Neuron (in vitro differentiated cells): Measurements from ENCODE around the gene CDON.

Experiments used
- H2AFZ ChIP-seq: one replicate; pipeline ENCODE4 v1.6.1; 2013; ENCODE audit warnings: low read depth, mild to moderate bottlenecking, inconsistent platforms, low read length, moderate library complexity
- H3K27me3 ChIP-seq: one replicate; pipeline ENCODE4 v1.6.1; 2013; ENCODE audit warnings: low read length; ENCODE audit not compliant: insufficient read depth
- H3K36me3 ChIP-seq: one replicate; pipeline ENCODE4 v1.6.1; 2013; ENCODE audit warnings: low read length; ENCODE audit not compliant: insufficient read depth
- H3K4me1 ChIP-seq: one replicate; pipeline ENCODE4 v1.6.1; 2013; ENCODE audit warnings: low read length; ENCODE audit not compliant: insufficient read depth
- H3K4me3 ChIP-seq: 2 replicates; pipeline ENCODE4 v1.5.1; 2013; ENCODE audit warnings: mild to moderate bottlenecking, low read length, moderate library complexity
- H3K9me3 ChIP-seq: one replicate; pipeline ENCODE4 v1.6.1; 2013; ENCODE audit warnings: low read length

Gene CDON

DNA sequence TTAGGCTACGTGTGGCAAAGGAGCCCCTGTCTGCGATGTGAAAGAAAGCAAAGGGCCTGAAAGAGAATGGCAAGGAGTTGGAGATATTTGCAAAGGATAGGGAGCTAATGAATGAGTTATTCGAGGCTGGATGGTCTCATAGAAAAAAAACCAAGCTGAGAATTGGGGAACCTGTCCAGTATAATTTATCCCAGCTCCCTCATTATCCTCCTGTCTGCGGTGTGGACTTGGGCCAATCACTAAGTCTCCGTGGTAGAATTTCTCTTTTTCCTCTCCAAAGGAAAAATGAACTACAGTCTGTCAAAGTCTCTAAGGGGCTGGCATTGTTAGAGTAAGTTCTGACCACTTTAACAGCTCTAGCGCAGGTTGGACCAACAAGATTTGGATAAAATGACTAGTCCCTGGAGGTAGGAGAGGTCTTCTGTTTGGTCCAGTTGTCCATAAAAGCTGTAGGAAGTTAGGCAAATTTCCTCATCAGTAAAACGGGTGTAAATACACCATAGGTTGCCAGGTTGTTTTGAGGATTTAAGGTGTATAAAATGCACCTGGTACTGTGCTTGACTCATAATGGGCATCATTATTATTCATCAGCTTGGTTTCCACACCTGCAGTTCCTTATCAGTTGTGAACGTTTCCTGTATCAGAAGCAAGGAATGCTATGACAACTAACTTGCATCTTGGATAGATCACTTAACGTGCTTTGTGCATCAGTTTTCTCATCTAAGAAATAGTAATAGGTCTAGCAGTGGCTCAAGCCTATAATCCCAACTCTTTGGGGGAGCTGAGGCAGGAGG, 10.3 kb upstream of the CDON start:
- H3K4me1 ChIP-seq: peaks cover 4% of the 10 kb centered on the region
- H3K4me3 ChIP-seq: no peak overlapping the region
- no peaks in the 10 kb centered on the region for H3K36me3 ChIP-seq
- no peak overlapping the region for H2AFZ ChIP-seq
- no peaks in the 10 kb centered on the region for H3K9me3 ChIP-seq
- peaks cover 31% of the 10 kb centered on the region for H3K27me3 ChIP-seq

DNA sequence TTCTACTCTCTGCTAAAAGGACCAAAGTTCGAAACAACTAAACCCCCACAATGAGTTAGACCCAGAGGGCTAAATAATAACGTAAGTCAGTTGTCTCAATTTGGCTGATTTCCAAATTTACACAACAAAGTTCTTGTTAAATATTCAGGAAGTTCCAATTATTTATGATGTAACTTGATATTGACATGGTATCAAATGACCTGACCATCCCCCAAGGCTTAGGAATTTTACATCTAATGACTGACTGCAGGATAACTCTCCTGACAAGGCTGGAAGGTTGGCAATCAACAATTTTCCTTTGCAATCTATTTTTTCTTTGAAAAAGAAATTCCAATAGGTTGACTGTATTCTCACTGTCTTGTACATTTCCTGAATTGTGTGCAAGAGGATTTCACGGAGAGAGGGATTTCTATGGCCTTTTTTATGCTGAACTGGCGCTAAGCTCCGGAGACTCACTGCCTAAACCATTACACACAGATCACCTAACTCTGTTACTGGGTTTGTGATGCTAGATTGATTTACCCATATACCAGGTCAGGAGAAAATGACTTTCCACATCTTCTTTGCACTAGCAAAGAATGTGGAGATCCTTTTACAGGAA, 9.6 kb upstream of the CDON start:
- Histone ChIP-seq H3K9me3 (no peaks in the 10 kb centered on the region), H3K36me3 (no peaks in the 10 kb centered on the region), H3K4me1 (peaks cover 4% of the 10 kb centered on the region), H2AFZ (no peak overlapping the region), H3K27me3 (peaks cover 31% of the 10 kb centered on the region), H3K4me3 (no peak overlapping the region)

DNA sequence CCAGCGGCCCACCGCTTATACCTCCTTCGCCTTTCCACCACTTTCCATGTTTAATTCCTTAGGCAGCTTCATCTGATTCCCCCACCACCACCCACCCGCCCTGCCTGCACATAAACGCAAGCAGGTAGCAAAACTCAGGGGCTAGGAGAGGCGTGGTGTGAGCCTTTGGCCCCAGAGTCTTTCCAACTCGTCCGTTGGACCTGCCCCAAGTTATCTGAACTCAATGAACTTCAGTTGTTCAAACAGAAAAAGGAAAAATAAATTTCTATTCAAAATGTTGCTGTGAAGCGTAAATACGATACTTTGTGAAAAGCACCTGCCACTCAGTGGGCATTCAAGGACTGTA, 814 bp upstream of the CDON start:
- H2AFZ ChIP-seq: peak overlapping the region; percentile 85
- no peaks in the 10 kb centered on the region for H3K36me3 ChIP-seq
- H3K4me3 ChIP-seq: peak overlapping the region; percentile 42
- peaks cover 34% of the 10 kb centered on the region for H3K4me1 ChIP-seq
- no peaks in the 10 kb centered on the region for H3K27me3 ChIP-seq
- no peaks in the 10 kb centered on the region for H3K9me3 ChIP-seq

DNA sequence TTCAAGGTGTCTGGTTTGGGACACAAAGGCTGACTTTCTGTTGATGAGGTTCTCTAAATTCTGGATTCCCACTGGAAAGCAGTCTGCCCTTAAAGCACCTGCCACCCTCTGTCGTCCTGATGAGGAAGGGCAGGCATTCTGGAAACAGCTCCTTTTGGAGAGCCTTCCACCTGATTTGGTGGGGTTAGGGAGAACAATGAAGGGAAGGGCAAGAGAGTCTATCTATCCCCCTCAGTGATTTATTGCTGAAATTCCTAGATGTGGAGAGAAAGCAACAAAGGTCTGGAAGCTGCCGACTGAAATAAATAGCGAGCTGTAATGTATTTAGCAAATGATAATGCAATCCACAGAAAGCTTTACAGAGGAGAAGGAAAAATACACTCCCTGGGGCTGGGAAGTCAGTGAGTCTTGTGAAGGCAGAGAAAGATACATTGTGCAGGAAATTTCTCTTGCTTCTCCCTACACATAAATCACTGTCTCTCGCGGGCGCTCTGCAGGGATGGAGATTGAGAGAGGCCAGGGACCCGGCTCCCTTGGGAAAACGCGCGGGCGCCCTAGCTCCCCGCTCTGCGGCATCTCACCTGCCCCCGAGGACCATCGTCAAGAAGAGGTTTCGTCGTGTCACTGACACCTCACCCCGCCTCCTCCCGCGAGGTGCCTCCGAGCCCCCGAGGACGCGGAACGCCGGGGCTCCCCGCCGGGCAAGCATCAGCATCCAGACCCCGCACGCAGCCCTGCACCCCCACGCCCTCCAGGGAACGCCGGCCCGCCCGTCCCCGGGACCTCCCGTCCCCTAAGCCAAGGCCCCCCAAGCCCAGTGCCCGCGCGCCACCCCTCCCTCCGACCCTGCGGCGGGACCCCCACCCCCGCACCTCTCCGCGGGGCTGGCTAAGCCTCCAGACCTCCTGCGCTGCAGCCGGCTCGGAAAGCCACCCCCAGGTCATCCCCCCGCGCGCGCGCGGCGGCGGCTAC, 673 bp downstream of the CDON start:
- Histone ChIP-seq H3K36me3 (no peaks in the 10 kb centered on the region), H3K4me3 (peak overlapping the region; percentile 60), H3K27me3 (no peaks in the 10 kb centered on the region), H3K4me1 (peaks cover 41% of the 10 kb centered on the region), H3K9me3 (no peaks in the 10 kb centered on the region), H2AFZ (peak overlapping the region; percentile 46)

DNA sequence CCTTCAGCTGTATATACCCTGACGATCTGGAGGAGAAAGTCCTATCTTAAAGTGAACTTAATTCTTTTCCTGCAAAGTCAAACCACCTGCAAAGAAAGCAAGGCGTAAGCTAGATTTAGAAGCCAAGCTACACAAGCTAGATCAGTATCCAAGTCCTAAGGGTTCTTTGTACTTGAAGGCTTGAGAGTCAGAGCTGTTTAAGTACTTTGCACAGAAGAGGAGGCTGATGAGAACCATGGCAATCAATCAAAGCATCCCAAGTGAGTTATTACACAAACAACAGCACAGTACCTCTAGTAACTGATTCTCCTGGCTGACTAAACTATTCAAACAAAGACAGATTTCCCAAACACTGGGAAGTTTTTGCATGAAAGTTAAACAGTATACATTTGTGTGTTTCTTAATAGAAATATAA, 1.9 kb downstream of the CDON start:
- H3K4me3 ChIP-seq: no peak overlapping the region
- no peak overlapping the region for H2AFZ ChIP-seq
- H3K27me3 ChIP-seq: no peaks in the 10 kb centered on the region
- peaks cover 41% of the 10 kb centered on the region for H3K4me1 ChIP-seq
- H3K36me3 ChIP-seq: no peaks in the 10 kb centered on the region
- no peaks in the 10 kb centered on the region for H3K9me3 ChIP-seq

DNA sequence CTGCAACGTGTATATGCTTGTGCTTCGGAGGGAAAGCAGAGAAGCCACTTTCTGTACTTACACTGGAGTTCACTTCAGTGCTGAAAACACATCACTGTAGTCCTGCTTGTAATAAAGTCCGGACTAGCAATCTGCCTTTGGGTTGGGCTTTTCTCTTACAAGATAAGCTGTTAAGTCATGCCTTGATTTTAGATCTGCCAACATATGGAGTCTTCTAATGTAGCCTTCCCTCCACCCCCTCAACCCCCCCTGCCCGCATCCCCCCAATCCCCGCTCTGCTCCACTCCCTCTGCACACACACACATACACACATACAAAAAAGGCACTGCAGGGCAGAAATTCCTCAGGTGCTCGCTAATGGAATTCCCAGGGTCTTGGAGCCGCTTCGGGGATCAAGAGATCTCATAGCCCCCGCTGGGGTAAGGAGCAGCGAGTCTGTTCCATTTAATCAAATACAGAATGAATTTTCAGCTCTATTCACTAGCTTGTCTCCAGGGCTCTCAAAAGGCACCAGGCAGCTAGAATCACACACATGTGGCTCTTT, 3.4 kb downstream of the CDON start:
- Histone ChIP-seq H3K27me3 (no peaks in the 10 kb centered on the region), H2AFZ (no peak overlapping the region), H3K4me3 (peak overlapping the region; percentile 56), H3K36me3 (no peaks in the 10 kb centered on the region), H3K9me3 (no peaks in the 10 kb centered on the region), H3K4me1 (peaks cover 45% of the 10 kb centered on the region)

DNA sequence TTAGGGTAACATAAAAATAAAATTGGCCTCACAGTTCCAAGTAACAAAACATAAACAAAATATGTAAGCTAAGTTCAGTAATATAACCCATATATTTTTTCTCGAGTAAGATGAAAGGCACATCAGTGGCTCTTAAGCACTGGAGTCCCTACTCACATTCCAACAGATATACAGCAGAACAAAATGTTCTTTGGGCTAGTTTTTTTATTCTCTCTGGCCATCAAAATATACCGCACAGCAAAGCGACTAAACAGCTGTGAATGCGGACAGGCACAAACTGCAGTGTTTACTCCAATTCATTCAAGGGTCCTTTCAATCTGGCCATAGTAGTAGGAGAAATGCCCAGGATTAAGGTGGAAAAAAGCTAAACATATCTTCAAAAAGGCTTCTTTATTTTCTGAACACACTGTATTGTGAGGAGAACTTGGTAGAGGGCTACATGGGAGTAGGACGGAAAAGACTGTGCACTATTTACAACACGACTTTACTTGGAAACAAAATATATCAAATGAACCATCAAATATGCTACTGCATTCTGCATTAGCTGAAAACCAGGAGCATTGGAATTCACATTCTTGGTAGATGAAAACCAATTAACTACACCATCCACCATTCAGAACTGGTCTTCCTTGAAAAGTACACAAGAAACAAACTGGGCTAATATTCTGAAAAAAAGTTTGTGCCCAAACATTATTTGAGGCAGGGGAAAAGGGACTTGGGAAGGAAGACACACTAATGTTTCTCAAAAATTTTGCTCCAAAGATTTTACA, 4.4 kb downstream of the CDON start:
- no peak overlapping the region for H2AFZ ChIP-seq
- H3K27me3 ChIP-seq: no peaks in the 10 kb centered on the region
- peak overlapping the region; percentile 56 for H3K4me3 ChIP-seq
- H3K4me1 ChIP-seq: peaks cover 45% of the 10 kb centered on the region
- no peaks in the 10 kb centered on the region for H3K9me3 ChIP-seq
- H3K36me3 ChIP-seq: no peaks in the 10 kb centered on the region

DNA sequence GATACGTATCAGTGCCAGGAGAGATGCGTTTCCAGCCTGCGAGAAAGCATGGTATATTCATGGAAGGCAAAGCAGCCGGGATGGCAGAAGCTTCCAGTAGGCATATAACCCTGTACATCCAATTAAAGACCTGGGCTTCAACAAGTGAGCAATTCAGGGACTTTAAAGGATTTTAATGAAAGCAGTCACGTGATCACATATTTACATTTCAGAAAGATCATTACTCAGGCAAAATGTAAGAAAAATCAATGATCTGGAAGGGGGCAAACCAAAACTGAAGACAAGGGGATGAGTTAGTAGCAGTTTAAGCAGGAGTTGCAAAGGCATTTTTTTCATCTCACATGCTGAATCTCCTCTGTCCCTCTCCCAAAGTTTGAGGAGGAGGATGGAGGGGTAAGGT, 7.8 kb downstream of the CDON start:
- no peak overlapping the region for H2AFZ ChIP-seq
- no peaks in the 10 kb centered on the region for H3K27me3 ChIP-seq
- H3K36me3 ChIP-seq: no peaks in the 10 kb centered on the region
- peaks cover 30% of the 10 kb centered on the region for H3K4me1 ChIP-seq
- no peaks in the 10 kb centered on the region for H3K9me3 ChIP-seq
- H3K4me3 ChIP-seq: no peak overlapping the region

DNA sequence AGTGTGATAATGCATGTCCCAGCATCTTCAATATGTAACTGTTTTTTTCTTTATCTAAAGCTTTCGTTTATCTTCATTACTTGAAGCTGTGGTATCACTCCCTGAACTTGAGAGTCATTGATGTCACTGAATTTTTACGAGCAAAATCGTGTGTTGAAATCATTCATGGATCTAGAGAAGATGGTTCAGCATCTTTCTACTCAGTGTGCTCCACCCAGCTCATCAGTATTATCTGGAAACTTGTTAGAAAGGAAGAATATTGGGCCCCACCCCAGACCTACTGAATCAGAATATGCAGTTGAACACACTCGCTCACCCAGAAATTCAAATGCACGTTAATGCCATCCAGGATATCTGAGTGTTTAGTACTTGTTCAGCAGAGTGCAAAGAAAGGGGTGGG, 8.3 kb downstream of the CDON start:
- H3K27me3 ChIP-seq: no peaks in the 10 kb centered on the region
- H3K36me3 ChIP-seq: no peaks in the 10 kb centered on the region
- no peak overlapping the region for H3K4me3 ChIP-seq
- no peak overlapping the region for H2AFZ ChIP-seq
- H3K9me3 ChIP-seq: no peaks in the 10 kb centered on the region
- peaks cover 25% of the 10 kb centered on the region for H3K4me1 ChIP-seq

DNA sequence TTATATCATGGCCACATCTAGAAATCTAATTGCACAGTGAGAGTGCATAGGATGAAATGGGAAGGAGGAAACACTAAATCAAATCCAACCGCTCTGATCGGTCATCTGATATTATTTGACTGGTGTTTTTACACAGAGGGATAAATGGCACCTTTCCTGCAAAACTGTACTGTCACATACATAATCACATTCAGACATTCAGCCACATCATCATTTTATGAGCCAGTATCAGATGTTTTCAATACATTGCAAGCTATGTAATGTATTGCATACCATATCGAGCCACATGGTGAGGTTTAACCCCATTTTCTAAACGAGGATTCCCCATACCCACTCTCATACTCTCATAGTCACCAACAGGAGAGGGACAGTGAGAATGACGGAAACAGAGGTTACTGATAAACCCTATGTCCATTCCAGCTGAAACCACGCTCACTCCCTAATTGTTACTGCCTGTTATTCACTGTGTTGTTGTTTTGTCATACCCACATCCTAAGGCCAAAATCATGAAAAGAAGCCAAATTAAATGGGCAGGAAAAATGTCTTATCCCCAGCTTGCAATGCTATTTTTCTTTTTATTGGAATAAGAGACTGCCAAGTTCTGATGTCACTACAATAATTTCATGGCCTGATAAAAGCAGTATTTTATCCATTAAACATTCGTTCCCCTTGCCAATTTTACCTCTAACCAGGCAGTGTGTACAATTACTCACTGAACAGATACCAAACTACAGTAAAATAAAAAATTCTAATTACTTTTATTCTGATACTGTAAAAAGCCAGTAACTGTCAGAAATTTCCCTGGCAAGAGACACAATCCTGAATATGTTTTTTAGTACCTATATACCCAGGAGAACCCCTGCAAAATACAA, 9.0 kb downstream of the CDON start:
- Histone ChIP-seq H3K36me3 (no peaks in the 10 kb centered on the region), H3K4me3 (no peak overlapping the region), H3K4me1 (peaks cover 20% of the 10 kb centered on the region), H3K9me3 (no peaks in the 10 kb centered on the region), H3K27me3 (no peaks in the 10 kb centered on the region), H2AFZ (no peak overlapping the region)

DNA sequence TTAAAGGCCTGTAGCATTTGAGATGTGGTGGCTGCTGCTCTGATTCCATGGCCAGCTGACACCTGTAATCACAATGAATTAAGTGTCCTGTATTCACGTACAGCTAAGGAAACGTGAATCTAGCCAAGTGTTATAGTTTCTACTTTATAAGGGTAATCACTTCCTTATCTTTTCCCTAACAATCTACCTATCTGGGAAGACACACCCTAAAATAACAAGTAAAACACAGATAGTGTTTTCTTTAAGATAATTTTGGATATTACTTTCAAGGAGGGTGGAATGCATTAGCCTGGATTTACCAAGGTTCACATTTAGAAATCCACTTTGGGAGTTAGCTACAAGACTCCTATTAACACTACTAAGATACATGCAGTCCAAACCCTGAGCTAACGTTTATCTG, 11.5 kb downstream of the CDON start:
- H3K36me3 ChIP-seq: no peaks in the 10 kb centered on the region
- no peak overlapping the region for H2AFZ ChIP-seq

DNA sequence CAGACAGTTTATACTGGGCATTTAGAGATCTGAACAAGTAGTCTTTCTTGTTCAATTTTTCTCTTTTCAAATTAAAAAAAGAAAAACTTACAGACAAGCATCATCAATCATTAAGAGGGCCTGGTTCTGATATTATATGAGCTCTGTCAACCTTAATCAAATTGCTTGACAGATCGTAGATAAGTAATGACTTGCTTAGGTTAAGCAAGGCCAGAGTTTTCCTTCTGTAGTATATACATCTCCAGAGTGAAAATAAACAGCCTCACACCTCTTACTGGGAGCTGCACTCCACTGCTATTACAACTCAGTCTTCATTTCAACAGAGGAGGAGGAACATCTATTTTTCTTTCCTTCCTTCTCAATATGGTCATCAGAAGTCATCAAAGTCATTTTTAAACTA, 13.5 kb downstream of the CDON start:
- no peaks in the 10 kb centered on the region for H3K36me3 ChIP-seq
- H2AFZ ChIP-seq: no peak overlapping the region
- H3K9me3 ChIP-seq: no peaks in the 10 kb centered on the region
- peaks cover 7% of the 10 kb centered on the region for H3K4me1 ChIP-seq
- H3K4me3 ChIP-seq: no peak overlapping the region
- H3K27me3 ChIP-seq: no peaks in the 10 kb centered on the region

More for the DNA sequence above, 11.5 kb downstream of the CDON start:
- no peaks in the 10 kb centered on the region for H3K27me3 ChIP-seq
- H3K9me3 ChIP-seq: no peaks in the 10 kb centered on the region
- H3K4me1 ChIP-seq: peaks cover 11% of the 10 kb centered on the region
- no peak overlapping the region for H3K4me3 ChIP-seq
